ENCODE results near the gene CFI. TPM values are rescaled to one million over a fixed set of nuclear protein-coding genes. Genes with fewer than 3 reads are reported as not detected.

Gene CFI
- total RNA-seq, 1 donor from 2014 or later = 54.8 TPM

GRCh38 chr4:109722357-109722756, 79.4 kb downstream of the CFI start:
- Histone ChIP-seq H3K4me3 (no peak overlapping the region), H3K27me3 (ENCODE audit: low read depth) (no peaks in the 10 kb centered on the region), H3K9me3 (no peaks in the 10 kb centered on the region), H3K36me3 (no peaks in the 10 kb centered on the region), H3K27ac (no peak overlapping the region), H3K4me1 (no peaks in the 10 kb centered on the region)
- no peak for ATAC-seq
- intact Hi-C loops (cut with DNase I) = no loop called here
- TF ChIP-seq, protein P1, sequence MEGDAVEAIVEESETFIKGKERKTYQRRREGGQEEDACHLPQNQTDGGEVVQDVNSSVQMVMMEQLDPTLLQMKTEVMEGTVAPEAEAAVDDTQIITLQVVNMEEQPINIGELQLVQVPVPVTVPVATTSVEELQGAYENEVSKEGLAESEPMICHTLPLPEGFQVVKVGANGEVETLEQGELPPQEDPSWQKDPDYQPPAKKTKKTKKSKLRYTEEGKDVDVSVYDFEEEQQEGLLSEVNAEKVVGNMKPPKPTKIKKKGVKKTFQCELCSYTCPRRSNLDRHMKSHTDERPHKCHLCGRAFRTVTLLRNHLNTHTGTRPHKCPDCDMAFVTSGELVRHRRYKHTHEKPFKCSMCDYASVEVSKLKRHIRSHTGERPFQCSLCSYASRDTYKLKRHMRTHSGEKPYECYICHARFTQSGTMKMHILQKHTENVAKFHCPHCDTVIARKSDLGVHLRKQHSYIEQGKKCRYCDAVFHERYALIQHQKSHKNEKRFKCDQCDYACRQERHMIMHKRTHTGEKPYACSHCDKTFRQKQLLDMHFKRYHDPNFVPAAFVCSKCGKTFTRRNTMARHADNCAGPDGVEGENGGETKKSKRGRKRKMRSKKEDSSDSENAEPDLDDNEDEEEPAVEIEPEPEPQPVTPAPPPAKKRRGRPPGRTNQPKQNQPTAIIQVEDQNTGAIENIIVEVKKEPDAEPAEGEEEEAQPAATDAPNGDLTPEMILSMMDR (IDR thresholded peaks at IDR 0.05) = no peak
- no peak for DNase-seq

- TF ChIP-seq, protein P1 (IDR thresholded peaks at IDR 0.05) = no peak
- no peak for ATAC-seq
- H3K27ac ChIP-seq = no peak overlapping the region
- intact Hi-C loops (cut with DNase I) = no loop called here
- no peaks in the 10 kb centered on the region for H3K4me1 ChIP-seq
- no peak for DNase-seq
- H3K27me3 ChIP-seq (ENCODE audit: low read depth) = no peaks in the 10 kb centered on the region
- H3K9me3 ChIP-seq = no peaks in the 10 kb centered on the region
- no peak overlapping the region for H3K4me3 ChIP-seq
- peaks cover 12% of the 10 kb centered on the region for H3K36me3 ChIP-seq
These were observed 80.8 kb downstream of the CFI start for GRCh38 chr4:109721033-109721432.

DNA sequence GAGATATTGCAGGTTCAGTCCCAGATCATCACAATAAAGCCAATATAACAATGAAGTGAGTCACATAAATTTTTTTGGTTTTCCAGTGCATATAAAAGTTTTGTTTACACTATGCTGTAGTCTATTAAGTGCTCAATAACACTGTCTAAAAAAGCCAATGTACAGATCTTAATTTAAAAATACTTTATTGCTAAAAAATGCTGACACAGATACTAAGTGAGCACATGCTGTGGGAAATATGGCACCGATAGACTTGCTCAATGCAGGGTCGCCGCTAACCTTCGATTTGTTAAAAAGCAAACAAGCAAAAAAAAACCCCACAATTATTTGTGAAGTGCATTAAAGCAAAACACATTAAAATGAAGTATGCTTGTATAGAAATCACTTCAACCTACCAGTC, 82.2 kb downstream of the CFI start:
- TF ChIP-seq, protein P1 (IDR thresholded peaks at IDR 0.05) = no peak
- Histone ChIP-seq H3K4me1 (no peaks in the 10 kb centered on the region), H3K9me3 (no peaks in the 10 kb centered on the region), H3K27me3 (ENCODE audit: low read depth) (no peaks in the 10 kb centered on the region), H3K36me3 (peaks cover 21% of the 10 kb centered on the region), H3K4me3 (no peak overlapping the region), H3K27ac (no peak overlapping the region)
- DNase-seq (no peak), ATAC-seq (no peak)
- intact Hi-C loops (cut with DNase I) = no loop called here

- TF ChIP-seq, protein P1 (IDR thresholded peaks at IDR 0.05) = no peak
- Histone ChIP-seq H3K27ac (no peak overlapping the region), H3K36me3 (peaks cover 29% of the 10 kb centered on the region), H3K4me1 (no peaks in the 10 kb centered on the region), H3K27me3 (ENCODE audit: low read depth) (no peaks in the 10 kb centered on the region), H3K9me3 (no peaks in the 10 kb centered on the region), H3K4me3 (no peak overlapping the region)
- intact Hi-C loops (cut with DNase I) = no loop called here
- DNase-seq (no peak), ATAC-seq (no peak)
These were observed 83.0 kb downstream of the CFI start for GRCh38 chr4:109718759-109719158.

- no peak for DNase-seq
- H3K9me3 ChIP-seq = no peaks in the 10 kb centered on the region
- intact Hi-C loops (cut with DNase I) = no loop called here
- ATAC-seq = no peak
- TF ChIP-seq, protein P1 (IDR thresholded peaks at IDR 0.05) = no peak
- no peaks in the 10 kb centered on the region for H3K27me3 ChIP-seq (ENCODE audit: low read depth)
- H3K4me1 ChIP-seq = no peaks in the 10 kb centered on the region
- peaks cover 54% of the 10 kb centered on the region for H3K36me3 ChIP-seq
- H3K4me3 ChIP-seq = no peak overlapping the region
- H3K27ac ChIP-seq = no peak overlapping the region
These were observed 88.3 kb downstream of the CFI start for GRCh38 chr4:109713500-109713899.

DNA sequence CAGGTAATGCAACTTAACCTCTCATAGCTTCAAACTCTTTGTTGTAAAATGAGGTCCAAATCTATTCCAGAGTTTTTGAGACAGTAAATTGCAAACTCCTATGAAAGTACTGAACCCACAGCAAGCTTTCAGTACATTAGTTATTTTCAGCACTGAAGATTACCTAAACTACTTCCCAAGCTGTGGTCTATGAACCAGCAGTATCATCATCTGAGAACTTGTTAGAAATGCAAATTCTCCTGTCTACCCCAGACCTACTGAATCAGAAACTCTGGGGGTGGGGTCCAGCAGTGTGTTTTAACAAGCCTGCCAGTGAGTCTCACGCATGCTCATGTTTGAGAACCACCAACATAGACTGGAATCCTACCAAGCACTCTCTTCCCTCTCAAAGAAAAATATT, 92.8 kb downstream of the CFI start:
- no peak for ATAC-seq
- H3K4me3 ChIP-seq = no peak overlapping the region
- no peaks in the 10 kb centered on the region for H3K27me3 ChIP-seq (ENCODE audit: low read depth)
- no peaks in the 10 kb centered on the region for H3K9me3 ChIP-seq
- peaks cover 27% of the 10 kb centered on the region for H3K36me3 ChIP-seq
- H3K4me1 ChIP-seq = peaks cover under 1% of the 10 kb centered on the region
- no peak overlapping the region for H3K27ac ChIP-seq
- intact Hi-C loops (cut with DNase I) = no loop called here
- no peak for DNase-seq
- TF ChIP-seq, protein P1 (IDR thresholded peaks at IDR 0.05) = no peak

Measured in lower lobe of right lung (tissue), 2 donors.